Measurements from ENCODE around the gene BABAM2. TPM values are rescaled to one million over a fixed set of nuclear protein-coding genes. Genes with fewer than 3 reads are reported as not detected.

Gene BABAM2
- total and polyA plus RNA-seq, 10 of the 15 experiments (the other 5 are each of a cell fraction or from before 2014, with no cell fraction given), result 30.7 to 59.9 (median 44.5) TPM

DNA sequence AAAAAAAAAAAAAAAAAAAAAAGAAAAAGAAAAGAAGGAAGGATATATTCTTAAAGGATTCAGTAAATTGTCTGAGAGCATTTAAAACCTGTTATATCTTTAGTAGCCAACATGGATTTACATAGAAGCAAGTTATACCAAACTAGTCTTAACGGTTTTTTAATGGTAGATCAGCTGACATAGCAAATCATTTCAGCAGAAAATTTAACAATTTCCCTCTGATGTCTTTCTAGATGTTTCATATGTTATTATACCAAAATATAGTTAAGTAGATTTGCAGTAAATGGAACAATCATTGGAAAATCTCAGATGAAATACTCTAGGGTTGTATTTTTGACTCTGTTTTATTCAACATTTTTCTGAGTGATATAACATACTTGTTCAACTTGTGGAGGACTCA, 72.9 kb downstream of the BABAM2 start (continued):
- TF ChIP-seq HCFC1 (IDR thresholded peaks at IDR 0.05; ENCODE audit: low read length) (no peak), BACH1 (IDR thresholded peaks at IDR 0.05; ENCODE audit: borderline replicate concordance) (no peak), PRDM15 (CRISPR knock-in tag; IDR thresholded peaks at IDR 0.05) (no peak), CREM (IDR thresholded peaks at IDR 0.05; ENCODE audit: low read depth) (no peak), FOXK2 (IDR thresholded peaks at IDR 0.05) (no peak), SRF (IDR thresholded peaks at IDR 0.05; ENCODE audit: low read depth in 2 of 2, low read length in 2 of 2) (no peak), SMAD1 (IDR thresholded peaks at IDR 0.05; ENCODE audit: low read depth, partially characterized antibody) (no peak), CTCF (IDR thresholded peaks at IDR 0.05 in 2 of 3, conservative IDR thresholded peaks at IDR 0.05 in 1 of 3; ENCODE audit: control insufficient read depth in 2 of 3, extremely low read depth in 1 of 3, insufficient read depth in 1 of 3, low read depth in 3 of 3, low read length in 3 of 3) (no peak), ZNF24 (IDR thresholded peaks at IDR 0.05) (no peak), NBN (IDR thresholded peaks at IDR 0.05) (no peak), LARP7 (IDR thresholded peaks at IDR 0.05) (no peak), TARDBP (IDR thresholded peaks at IDR 0.05; ENCODE audit: borderline replicate concordance) (no peak), ZBTB33 (IDR thresholded peaks at IDR 0.05) (no peak)
- TF ChIP-seq, protein P1, sequence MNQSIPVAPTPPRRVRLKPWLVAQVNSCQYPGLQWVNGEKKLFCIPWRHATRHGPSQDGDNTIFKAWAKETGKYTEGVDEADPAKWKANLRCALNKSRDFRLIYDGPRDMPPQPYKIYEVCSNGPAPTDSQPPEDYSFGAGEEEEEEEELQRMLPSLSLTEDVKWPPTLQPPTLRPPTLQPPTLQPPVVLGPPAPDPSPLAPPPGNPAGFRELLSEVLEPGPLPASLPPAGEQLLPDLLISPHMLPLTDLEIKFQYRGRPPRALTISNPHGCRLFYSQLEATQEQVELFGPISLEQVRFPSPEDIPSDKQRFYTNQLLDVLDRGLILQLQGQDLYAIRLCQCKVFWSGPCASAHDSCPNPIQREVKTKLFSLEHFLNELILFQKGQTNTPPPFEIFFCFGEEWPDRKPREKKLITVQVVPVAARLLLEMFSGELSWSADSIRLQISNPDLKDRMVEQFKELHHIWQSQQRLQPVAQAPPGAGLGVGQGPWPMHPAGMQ (IDR thresholded peaks at IDR 0.05; ENCODE audit: borderline replicate concordance), result no peak
- TF ChIP-seq, protein P2, sequence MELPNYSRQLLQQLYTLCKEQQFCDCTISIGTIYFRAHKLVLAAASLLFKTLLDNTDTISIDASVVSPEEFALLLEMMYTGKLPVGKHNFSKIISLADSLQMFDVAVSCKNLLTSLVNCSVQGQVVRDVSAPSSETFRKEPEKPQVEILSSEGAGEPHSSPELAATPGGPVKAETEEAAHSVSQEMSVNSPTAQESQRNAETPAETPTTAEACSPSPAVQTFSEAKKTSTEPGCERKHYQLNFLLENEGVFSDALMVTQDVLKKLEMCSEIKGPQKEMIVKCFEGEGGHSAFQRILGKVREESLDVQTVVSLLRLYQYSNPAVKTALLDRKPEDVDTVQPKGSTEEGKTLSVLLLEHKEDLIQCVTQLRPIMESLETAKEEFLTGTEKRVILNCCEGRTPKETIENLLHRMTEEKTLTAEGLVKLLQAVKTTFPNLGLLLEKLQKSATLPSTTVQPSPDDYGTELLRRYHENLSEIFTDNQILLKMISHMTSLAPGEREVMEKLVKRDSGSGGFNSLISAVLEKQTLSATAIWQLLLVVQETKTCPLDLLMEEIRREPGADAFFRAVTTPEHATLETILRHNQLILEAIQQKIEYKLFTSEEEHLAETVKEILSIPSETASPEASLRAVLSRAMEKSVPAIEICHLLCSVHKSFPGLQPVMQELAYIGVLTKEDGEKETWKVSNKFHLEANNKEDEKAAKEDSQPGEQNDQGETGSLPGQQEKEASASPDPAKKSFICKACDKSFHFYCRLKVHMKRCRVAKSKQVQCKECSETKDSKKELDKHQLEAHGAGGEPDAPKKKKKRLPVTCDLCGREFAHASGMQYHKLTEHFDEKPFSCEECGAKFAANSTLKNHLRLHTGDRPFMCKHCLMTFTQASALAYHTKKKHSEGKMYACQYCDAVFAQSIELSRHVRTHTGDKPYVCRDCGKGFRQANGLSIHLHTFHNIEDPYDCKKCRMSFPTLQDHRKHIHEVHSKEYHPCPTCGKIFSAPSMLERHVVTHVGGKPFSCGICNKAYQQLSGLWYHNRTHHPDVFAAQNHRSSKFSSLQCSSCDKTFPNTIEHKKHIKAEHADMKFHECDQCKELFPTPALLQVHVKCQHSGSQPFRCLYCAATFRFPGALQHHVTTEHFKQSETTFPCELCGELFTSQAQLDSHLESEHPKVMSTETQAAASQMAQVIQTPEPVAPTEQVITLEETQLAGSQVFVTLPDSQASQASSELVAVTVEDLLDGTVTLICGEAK (IDR thresholded peaks at IDR 0.05; ENCODE audit: borderline replicate concordance), result no peak
